Fibroblast of the aortic adventitia (primary cell): ENCODE data around the gene WDR46. TPM values are rescaled to one million over a fixed set of nuclear protein-coding genes. Genes with fewer than 3 reads are reported as not detected.

Experiments used
- DNase-seq: peaks from one replicate; pipeline ENCODE4 v3.0.0-alpha.2; 2010; ENCODE audit warnings: low read depth
- H3K4me3 ChIP-seq: 2 replicates; pipeline ENCODE4 v1.5.1; 2011; ENCODE audit warnings: low read depth, mild to moderate bottlenecking, control low read depth, low read length, moderate library complexity
- total RNA-seq: library from RNA; depleted of rRNA; stranded (reverse); fragments of >200 nt; gene quantifications from 2 replicates; pipeline ENCODE4 v1.2.3, GENCODE V29; 2012; ENCODE audit warnings: low replicate concordance
- TF ChIP-seq, protein P1 (sequence below): IDR thresholded peaks from 2 replicates; pipeline ENCODE4 v1.5.1; 2011; ENCODE audit warnings: mild to moderate bottlenecking, low read length, control low read depth, inconsistent platforms; ENCODE audit not compliant: insufficient read depth

The WDR46 gene, protein sequence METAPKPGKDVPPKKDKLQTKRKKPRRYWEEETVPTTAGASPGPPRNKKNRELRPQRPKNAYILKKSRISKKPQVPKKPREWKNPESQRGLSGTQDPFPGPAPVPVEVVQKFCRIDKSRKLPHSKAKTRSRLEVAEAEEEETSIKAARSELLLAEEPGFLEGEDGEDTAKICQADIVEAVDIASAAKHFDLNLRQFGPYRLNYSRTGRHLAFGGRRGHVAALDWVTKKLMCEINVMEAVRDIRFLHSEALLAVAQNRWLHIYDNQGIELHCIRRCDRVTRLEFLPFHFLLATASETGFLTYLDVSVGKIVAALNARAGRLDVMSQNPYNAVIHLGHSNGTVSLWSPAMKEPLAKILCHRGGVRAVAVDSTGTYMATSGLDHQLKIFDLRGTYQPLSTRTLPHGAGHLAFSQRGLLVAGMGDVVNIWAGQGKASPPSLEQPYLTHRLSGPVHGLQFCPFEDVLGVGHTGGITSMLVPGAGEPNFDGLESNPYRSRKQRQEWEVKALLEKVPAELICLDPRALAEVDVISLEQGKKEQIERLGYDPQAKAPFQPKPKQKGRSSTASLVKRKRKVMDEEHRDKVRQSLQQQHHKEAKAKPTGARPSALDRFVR
- total RNA-seq = 37.5 and 85.0 TPM in 2 replicates

DNA sequence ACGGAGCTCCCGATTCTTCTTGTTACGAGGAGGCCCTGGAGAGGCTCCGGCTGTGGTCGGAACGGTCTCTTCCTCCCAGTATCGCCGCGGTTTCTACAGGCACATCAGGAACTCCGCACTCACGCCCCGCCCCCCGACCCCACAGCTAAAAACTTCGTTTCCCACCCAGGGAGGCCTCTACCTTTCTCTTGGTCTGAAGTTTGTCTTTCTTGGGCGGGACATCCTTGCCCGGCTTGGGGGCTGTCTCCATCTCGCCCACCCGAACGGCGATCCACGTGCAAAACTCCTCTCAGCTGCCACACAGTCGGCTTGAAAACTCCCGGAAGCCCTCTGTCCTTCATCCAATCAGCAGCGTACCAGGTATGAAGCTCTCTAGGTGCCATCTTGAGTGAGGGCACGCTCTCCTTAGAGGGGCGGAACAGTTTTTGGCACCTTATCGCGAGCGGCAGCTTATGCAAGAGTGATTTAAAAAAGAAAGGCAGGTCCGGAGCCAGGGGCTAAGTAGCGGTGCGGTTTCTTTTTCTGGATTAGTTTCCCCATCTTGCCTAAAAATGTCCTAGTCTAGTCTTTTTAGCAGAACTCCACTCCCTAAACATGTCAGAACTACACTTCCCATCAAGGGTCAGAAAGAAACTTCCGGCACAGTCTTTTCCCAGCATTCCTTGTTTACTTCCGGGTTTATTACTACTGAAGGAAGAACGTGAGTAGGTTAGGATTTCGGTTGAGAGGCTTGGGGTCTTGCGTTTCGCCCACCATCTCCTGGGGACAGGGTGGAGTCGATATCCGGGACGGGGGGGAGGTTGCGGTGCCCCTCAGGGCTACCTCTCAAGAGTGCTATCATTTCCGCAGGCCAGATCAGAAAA, at the start of gene WDR46, which contains the start of gene PFDN6:
Gene WDR46, minus strand, starts transcription at position 319 of the 863 bp plus-strand sequence. Its CDS starts 69 bp downstream, at position 250.
Gene PFDN6, plus strand, starts transcription at position 681 of the 863 bp plus-strand sequence. CDS start 256 bp downstream, outside the sequence.
- peak within 1 kb of the TSS; percentile 94 for H3K4me3 ChIP-seq
- peak; percentile 89 for DNase-seq
- TF ChIP-seq, protein P1, sequence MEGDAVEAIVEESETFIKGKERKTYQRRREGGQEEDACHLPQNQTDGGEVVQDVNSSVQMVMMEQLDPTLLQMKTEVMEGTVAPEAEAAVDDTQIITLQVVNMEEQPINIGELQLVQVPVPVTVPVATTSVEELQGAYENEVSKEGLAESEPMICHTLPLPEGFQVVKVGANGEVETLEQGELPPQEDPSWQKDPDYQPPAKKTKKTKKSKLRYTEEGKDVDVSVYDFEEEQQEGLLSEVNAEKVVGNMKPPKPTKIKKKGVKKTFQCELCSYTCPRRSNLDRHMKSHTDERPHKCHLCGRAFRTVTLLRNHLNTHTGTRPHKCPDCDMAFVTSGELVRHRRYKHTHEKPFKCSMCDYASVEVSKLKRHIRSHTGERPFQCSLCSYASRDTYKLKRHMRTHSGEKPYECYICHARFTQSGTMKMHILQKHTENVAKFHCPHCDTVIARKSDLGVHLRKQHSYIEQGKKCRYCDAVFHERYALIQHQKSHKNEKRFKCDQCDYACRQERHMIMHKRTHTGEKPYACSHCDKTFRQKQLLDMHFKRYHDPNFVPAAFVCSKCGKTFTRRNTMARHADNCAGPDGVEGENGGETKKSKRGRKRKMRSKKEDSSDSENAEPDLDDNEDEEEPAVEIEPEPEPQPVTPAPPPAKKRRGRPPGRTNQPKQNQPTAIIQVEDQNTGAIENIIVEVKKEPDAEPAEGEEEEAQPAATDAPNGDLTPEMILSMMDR = no peak

DNA sequence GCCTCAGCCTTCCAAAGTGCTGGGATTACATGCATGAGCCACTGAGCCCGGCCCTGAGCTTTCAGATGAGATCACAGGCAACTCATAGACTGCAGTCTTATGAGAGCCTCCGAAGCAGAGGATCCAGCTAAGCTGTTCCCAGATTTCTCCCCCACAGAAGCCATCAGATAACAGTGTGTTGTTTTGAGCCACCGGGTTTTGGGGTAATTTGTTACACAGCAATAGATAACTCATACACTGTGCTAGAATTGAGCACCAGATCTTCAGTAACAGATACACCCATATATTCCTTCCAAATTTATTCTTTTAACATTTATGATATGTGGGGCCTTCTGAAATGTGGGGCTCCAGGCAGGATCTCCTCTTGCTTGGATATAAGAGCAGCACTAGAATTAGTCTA, 47.5 kb upstream of the WDR46 start:
- H3K4me3 ChIP-seq = no peak overlapping the region
- TF ChIP-seq, protein P1 = no peak
- DNase-seq = no peak

DNA sequence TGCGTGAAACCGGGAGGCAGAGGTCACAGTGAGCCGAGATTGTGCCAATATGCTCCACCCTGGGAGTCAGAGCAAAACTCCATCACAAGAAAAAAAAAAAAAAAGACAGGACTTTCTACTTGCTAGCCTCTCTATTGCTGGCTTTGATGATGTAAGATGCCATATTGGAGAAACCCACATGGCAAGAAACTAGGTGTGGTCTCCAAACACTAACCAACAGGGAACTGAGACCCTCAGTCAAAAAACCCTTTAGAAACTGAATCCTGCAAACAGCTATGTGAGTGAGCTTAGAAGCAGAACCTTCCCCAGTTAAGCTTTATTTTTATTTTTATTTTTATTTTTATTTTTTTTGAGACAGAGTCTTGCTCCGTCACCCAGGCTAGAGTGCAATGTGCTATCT, 46.9 kb upstream of the WDR46 start:
- DNase-seq = no peak
- no peak overlapping the region for H3K4me3 ChIP-seq
- TF ChIP-seq, protein P1 = no peak

DNA sequence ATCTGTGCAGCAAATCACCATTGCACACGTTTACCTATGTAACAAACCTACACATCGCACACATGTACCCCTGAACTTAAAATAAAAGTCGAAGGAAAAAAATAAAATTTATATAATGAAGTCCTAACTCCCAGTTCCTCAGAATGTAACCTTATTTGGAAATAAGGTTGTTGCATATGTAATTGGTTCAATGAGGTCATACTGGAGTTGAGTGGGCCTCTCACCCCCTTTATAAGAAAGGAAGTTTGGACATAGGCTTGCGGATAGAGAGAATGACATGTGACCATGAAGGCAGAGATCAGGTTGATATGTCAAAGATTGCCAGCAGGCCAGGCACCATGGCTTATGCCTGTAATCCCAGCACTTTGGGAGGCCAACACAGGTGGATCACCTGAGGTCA, 44.6 kb upstream of the WDR46 start:
- TF ChIP-seq, protein P1 = no peak
- DNase-seq = no peak
- H3K4me3 ChIP-seq = no peak overlapping the region

DNA sequence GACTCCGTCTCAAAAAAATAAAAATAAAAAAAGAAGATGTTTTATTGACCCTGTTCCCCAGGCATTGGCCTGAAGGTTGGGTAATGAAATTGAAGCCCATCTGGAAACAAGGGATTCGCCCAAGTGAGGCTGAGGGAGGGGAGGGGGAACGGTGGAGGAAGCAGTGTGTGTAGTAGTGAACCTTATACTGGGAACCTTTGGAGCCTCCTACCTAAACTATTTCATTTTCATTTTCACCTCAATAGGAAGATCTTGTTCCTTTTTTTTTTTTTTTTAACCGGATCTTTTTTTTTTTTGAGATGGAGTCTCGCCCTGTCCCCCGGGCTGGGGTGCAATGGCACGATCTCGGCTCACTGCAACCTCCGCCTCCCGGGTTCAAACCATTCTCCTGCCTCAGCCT, 41.7 kb upstream of the WDR46 start:
- DNase-seq = no peak
- TF ChIP-seq, protein P1 = no peak
- no peak overlapping the region for H3K4me3 ChIP-seq

DNA sequence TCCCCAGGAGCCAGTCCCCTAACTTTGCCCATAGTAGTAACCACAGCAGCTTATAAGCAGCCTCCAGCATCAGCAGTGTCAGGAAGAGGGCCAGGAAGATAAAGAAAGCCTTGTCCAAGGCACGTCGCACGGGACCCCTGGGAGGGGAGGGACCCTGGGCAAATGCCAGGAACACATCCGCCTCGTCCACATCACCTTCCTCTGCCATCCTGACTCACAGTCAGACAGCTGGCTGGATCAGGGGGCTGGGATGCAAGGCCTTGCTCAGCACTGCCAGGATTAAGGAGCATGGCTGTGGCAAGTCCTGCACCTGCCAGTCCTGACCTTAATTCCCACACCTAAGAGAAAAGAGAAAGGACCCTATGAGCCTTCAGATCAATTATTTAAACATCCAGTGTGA, 40.0 kb upstream of the WDR46 start:
- TF ChIP-seq, protein P1 = no peak
- H3K4me3 ChIP-seq = no peak overlapping the region
- no peak for DNase-seq
